Retinal pigment epithelial cell (primary cell): ENCODE results near the gene CCDC12.

Experiments
- DNase-seq: peaks from one replicate; pipeline ENCODE4 v3.0.0-alpha.2; 2010; ENCODE audit warnings: low read depth
- H3K4me3 ChIP-seq: 2 replicates; pipeline ENCODE4 v1.5.1; 2011; ENCODE audit warnings: mild to moderate bottlenecking, low read length, control low read depth, moderate library complexity
- CTCF ChIP-seq: conservative IDR thresholded peaks from 2 replicates; pipeline ENCODE4 v1.5.1; 2011; ENCODE audit warnings: low read depth, low read length, control low read depth, inconsistent platforms

Gene CCDC12

GRCh38 chr3:46876313-46877300 lies 99.9 kb downstream of the CCDC12 start:
- no peak overlapping the region for H3K4me3 ChIP-seq
- no peak for DNase-seq
- no peak for TF ChIP-seq CTCF

- no peak overlapping the region for H3K4me3 ChIP-seq
- no peak for DNase-seq
- TF ChIP-seq CTCF, result no peak
Measured at GRCh38 chr3:46875560-46875959, 101.0 kb downstream of the CCDC12 start.

GRCh38 chr3:46874430-46874829 lies 102.1 kb downstream of the CCDC12 start:
- TF ChIP-seq CTCF, result no peak
- no peak for DNase-seq
- H3K4me3 ChIP-seq, result no peak overlapping the region

GRCh38 chr3:46873521-46873920 lies 103.0 kb downstream of the CCDC12 start:
- TF ChIP-seq CTCF, result no peak
- H3K4me3 ChIP-seq, result no peak overlapping the region
- no peak for DNase-seq
